HCT116 (cell line): Measurements from ENCODE around the gene GP1BA.
"Not testable (repeated sequence)": the region's sequence is repeated elsewhere in the genome, so short reads cannot be mapped to it uniquely, and the experiment has no call there.

Experiments
- CTCF ChIP-seq, 3 experiments: fragments of 200-600 bp in 1 of 3; sonication (generic) in 1 of 3; IDR thresholded peaks in 2 of 3; conservative IDR thresholded peaks in 1 of 3; 2 replicates each; pipeline ENCODE4 v1.5.1; 2012 to 2017; ENCODE audit warnings: low read depth in 2 of 3, low read length in 2 of 3, antibody characterized with exemption in 1 of 3, borderline replicate concordance in 1 of 3, control low read depth in 1 of 3, mild to moderate bottlenecking in 1 of 3, mixed read lengths in 1 of 3, mixed run types in 1 of 3, moderate library complexity in 1 of 3; ENCODE audit not compliant: insufficient read depth in 1 of 3
- EZH2phosphoT487 ChIP-seq: fragments of 200-600 bp; IDR thresholded peaks from 2 replicates; pipeline ENCODE4 v1.6.1; 2018; ENCODE audit warnings: antibody characterized with exemption, borderline replicate concordance
- POLR2AphosphoS5 ChIP-seq: IDR thresholded peaks from 2 replicates; pipeline ENCODE4 v1.6.1; 2011; ENCODE audit warnings: mild to moderate bottlenecking, low read depth, low read length, moderate library complexity
- RAD21 ChIP-seq: IDR thresholded peaks from 2 replicates; pipeline ENCODE4 v1.6.1; 2012; ENCODE audit warnings: low read depth, mild to moderate bottlenecking
- YY1 ChIP-seq: IDR thresholded peaks from 2 replicates; pipeline ENCODE4 v1.6.1; 2011; ENCODE audit warnings: low read length, low read depth, moderate library complexity, mild to moderate bottlenecking; ENCODE audit not compliant: insufficient replicate concordance; ENCODE audit errors: extremely low read depth

GRCh38 chr17:4926577-4927335 lies 5.3 kb upstream of the GP1BA start:
- TF ChIP-seq CTCF (IDR thresholded peaks at IDR 0.05 in 2 of 3, conservative IDR thresholded peaks at IDR 0.05 in 1 of 3; ENCODE audit: borderline replicate concordance in 1 of 3, insufficient read depth in 1 of 3, low read depth in 2 of 3, low read length in 2 of 3); EZH2phosphoT487; POLR2AphosphoS5; YY1; RAD21: not testable (repeated sequence)
